Measurements from ENCODE around the gene CUBN. TPM values are rescaled to one million over a fixed set of nuclear protein-coding genes. Genes with fewer than 3 reads are reported as not detected.
A peak's percentile ranks its signal among the peaks of the same experiment; 100 is the strongest.

CUBN gene
- total RNA-seq, 1 donor, result 1.1 TPM

- H4K20me1 ChIP-seq (ENCODE audit: insufficient read depth, low read length), result no peaks in the 10 kb centered on the region
- TF ChIP-seq, protein P1, sequence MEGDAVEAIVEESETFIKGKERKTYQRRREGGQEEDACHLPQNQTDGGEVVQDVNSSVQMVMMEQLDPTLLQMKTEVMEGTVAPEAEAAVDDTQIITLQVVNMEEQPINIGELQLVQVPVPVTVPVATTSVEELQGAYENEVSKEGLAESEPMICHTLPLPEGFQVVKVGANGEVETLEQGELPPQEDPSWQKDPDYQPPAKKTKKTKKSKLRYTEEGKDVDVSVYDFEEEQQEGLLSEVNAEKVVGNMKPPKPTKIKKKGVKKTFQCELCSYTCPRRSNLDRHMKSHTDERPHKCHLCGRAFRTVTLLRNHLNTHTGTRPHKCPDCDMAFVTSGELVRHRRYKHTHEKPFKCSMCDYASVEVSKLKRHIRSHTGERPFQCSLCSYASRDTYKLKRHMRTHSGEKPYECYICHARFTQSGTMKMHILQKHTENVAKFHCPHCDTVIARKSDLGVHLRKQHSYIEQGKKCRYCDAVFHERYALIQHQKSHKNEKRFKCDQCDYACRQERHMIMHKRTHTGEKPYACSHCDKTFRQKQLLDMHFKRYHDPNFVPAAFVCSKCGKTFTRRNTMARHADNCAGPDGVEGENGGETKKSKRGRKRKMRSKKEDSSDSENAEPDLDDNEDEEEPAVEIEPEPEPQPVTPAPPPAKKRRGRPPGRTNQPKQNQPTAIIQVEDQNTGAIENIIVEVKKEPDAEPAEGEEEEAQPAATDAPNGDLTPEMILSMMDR (IDR thresholded peaks at IDR 0.05; ENCODE audit: extremely low read depth, low read depth, low read length), result no peak
- H3K36me3 ChIP-seq (ENCODE audit: insufficient read depth, low read length), result no peaks in the 10 kb centered on the region
- DNase-seq (ENCODE audit: insufficient read length, low spot score, missing footprints), result no peak
- no peak overlapping the region for H3K4me2 ChIP-seq (ENCODE audit: insufficient read depth, low read length)
- no peaks in the 10 kb centered on the region for H3K27me3 ChIP-seq (ENCODE audit: insufficient read depth, low read length)
- H3K27ac ChIP-seq (ENCODE audit: low read depth, low read length), result no peak overlapping the region
- no peak overlapping the region for H2AFZ ChIP-seq (ENCODE audit: low read length)
- H3K4me3 ChIP-seq (ENCODE audit: insufficient read depth, low read length), result no peak overlapping the region
- H3K4me1 ChIP-seq (ENCODE audit: insufficient read depth, low read length), result peaks cover 8% of the 10 kb centered on the region
- no peaks in the 10 kb centered on the region for H3K79me2 ChIP-seq (ENCODE audit: insufficient read depth, low read length)
- H3K9me3 ChIP-seq (ENCODE audit: low read depth, low read length), result no peaks in the 10 kb centered on the region
Observed at GRCh38 chr10:16957038-16957437, 172.6 kb downstream of the CUBN start.

DNA sequence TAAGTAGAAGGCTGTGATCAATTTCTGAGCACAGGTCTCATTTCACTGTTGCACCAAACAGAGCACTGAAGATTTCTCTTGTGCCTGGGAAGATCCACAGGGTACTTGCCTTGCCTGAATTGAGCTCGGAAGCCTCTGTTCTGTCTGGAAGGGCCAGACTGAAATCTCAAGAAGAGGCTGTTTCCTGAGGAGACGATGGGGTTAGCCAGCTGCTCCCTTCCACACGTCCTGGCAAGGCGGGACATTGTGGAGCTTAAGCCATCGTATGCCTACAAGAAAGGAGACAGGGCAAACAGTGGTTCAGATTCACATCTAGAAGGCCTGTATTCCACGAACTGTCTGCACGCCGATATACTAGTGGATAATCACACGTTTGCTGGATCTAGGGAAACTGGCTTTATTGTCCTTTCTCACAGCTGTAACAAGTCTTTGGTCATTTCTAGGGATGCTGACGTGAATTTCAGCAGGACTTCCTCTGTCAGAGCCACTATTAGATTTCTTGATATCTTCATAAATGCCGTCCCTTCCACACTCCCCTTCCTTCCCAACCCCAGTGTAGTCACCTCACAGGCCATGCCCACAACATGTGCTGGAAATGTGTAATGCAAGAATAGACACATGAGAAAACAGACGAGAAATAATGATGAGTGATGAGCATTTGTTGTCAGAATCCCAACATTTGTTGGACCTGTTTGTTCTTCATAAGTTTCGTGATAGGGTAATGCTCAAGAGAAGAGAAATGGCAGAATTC, 175.2 kb downstream of the CUBN start:
- TF ChIP-seq, protein P1 (IDR thresholded peaks at IDR 0.05; ENCODE audit: extremely low read depth, low read depth, low read length), result no peak
- no peak for DNase-seq (ENCODE audit: insufficient read length, low spot score, missing footprints)
- H3K4me2 ChIP-seq (ENCODE audit: insufficient read depth, low read length), result no peak overlapping the region
- H3K27me3 ChIP-seq (ENCODE audit: insufficient read depth, low read length), result no peaks in the 10 kb centered on the region
- no peak overlapping the region for H3K27ac ChIP-seq (ENCODE audit: low read depth, low read length)
- no peak overlapping the region for H2AFZ ChIP-seq (ENCODE audit: low read length)
- peaks cover 20% of the 10 kb centered on the region for H3K4me1 ChIP-seq (ENCODE audit: insufficient read depth, low read length)
- H3K36me3 ChIP-seq (ENCODE audit: insufficient read depth, low read length), result no peaks in the 10 kb centered on the region
- H3K79me2 ChIP-seq (ENCODE audit: insufficient read depth, low read length), result no peaks in the 10 kb centered on the region
- no peaks in the 10 kb centered on the region for H3K9me3 ChIP-seq (ENCODE audit: low read depth, low read length)
- no peak overlapping the region for H3K4me3 ChIP-seq (ENCODE audit: insufficient read depth, low read length)
- no peaks in the 10 kb centered on the region for H4K20me1 ChIP-seq (ENCODE audit: insufficient read depth, low read length)

DNA sequence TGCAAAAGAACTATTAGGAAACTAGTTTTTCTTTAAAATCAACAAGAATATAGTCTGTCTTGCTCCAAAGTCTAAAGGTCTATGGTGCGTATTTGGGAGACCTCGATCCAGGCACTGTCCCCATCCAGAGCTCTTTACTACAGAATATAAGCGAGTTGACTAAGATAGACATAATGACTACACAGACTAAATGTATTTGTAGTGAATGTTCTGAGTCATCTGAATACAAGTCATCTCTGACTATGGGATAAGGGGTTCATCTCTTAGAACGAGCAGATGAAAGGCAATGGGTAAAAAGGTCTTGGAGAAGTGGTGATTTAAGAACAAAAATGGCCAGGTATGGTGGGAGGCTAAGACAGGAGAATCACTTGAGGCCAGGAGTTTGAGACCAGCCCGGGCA, 176.3 kb downstream of the CUBN start:
- Histone ChIP-seq H3K9me3 (ENCODE audit: low read depth, low read length) (no peaks in the 10 kb centered on the region), H2AFZ (ENCODE audit: low read length) (no peak overlapping the region), H3K79me2 (ENCODE audit: insufficient read depth, low read length) (no peaks in the 10 kb centered on the region), H3K4me2 (ENCODE audit: insufficient read depth, low read length) (no peak overlapping the region), H3K36me3 (ENCODE audit: insufficient read depth, low read length) (no peaks in the 10 kb centered on the region), H3K27ac (ENCODE audit: low read depth, low read length) (no peak overlapping the region), H3K4me1 (ENCODE audit: insufficient read depth, low read length) (peaks cover 20% of the 10 kb centered on the region), H4K20me1 (ENCODE audit: insufficient read depth, low read length) (no peaks in the 10 kb centered on the region), H3K27me3 (ENCODE audit: insufficient read depth, low read length) (no peaks in the 10 kb centered on the region), H3K4me3 (ENCODE audit: insufficient read depth, low read length) (no peak overlapping the region)
- TF ChIP-seq, protein P1 (IDR thresholded peaks at IDR 0.05; ENCODE audit: extremely low read depth, low read depth, low read length), result no peak
- no peak for DNase-seq (ENCODE audit: insufficient read length, low spot score, missing footprints)

- H3K4me1 ChIP-seq (ENCODE audit: insufficient read depth, low read length), result peaks cover 20% of the 10 kb centered on the region
- H3K27ac ChIP-seq (ENCODE audit: low read depth, low read length), result no peak overlapping the region
- no peak overlapping the region for H3K4me3 ChIP-seq (ENCODE audit: insufficient read depth, low read length)
- H3K36me3 ChIP-seq (ENCODE audit: insufficient read depth, low read length), result no peaks in the 10 kb centered on the region
- no peak overlapping the region for H3K4me2 ChIP-seq (ENCODE audit: insufficient read depth, low read length)
- H3K27me3 ChIP-seq (ENCODE audit: insufficient read depth, low read length), result no peaks in the 10 kb centered on the region
- H3K79me2 ChIP-seq (ENCODE audit: insufficient read depth, low read length), result no peaks in the 10 kb centered on the region
- H3K9me3 ChIP-seq (ENCODE audit: low read depth, low read length), result no peaks in the 10 kb centered on the region
- H2AFZ ChIP-seq (ENCODE audit: low read length), result peak overlapping the region; percentile 7
- TF ChIP-seq, protein P1 (IDR thresholded peaks at IDR 0.05; ENCODE audit: extremely low read depth, low read depth, low read length), result no peak
- no peaks in the 10 kb centered on the region for H4K20me1 ChIP-seq (ENCODE audit: insufficient read depth, low read length)
- DNase-seq (ENCODE audit: insufficient read length, low spot score, missing footprints), result no peak
Observed at GRCh38 chr10:16952610-16953009, 177.0 kb downstream of the CUBN start.
